ENCODE results near the gene PARN.

- TF ChIP-seq POLR2A (IDR thresholded peaks at IDR 0.05) (no peak), CTCF (IDR thresholded peaks at IDR 0.05) (no peak)
These were observed 144.1 kb downstream of the PARN start for GRCh38 chr16:14485811-14486519.

Measured in prostate gland (tissue), 2 donors.